OCI-LY7 (cell line): Measurements from ENCODE around the gene OSBPL3. TPM values are rescaled to one million over a fixed set of nuclear protein-coding genes. Genes with fewer than 3 reads are reported as not detected.
"Not testable (repeated sequence)": the region's sequence is repeated elsewhere in the genome, so short reads cannot be mapped to it uniquely, and the experiment has no call there.

Experiments used
- BruUV-seq: library from RNA; stranded (reverse); fragments of 400-500 nt; replicated peaks from 2 replicates; lab custom pipeline; 2021; lab: Mats Ljungman, UMichigan
- CTCF ChIA-PET: fragments of 300-600 bp; sonication (Branson Sonifier 250); formaldehyde crosslinking; loops from one replicate; lab custom pipeline; 2022; ENCODE audit warnings: antibody characterized with exemption; ENCODE audit not compliant: unreplicated experiment; lab: Charles Lee
- POLR2A ChIA-PET: fragments of 300-600 bp; sonication (Branson Sonifier 250); formaldehyde crosslinking; loops from one replicate; lab custom pipeline; 2022; ENCODE audit warnings: antibody characterized with exemption; lab: Charles Lee
- DNase-seq: peaks from one replicate; pipeline ENCODE4 v3.0.0-alpha.2; 2015; ENCODE audit warnings: low spot score
- H2AFZ ChIP-seq: fragments of 200-600 bp; sonication (generic), shearing (Covaris generic); 2 replicates; pipeline ENCODE4 v1.6.1; 2014; ENCODE audit warnings: mild to moderate bottlenecking, antibody characterized with exemption, low read length, moderate library complexity
- H3K27ac ChIP-seq: fragments of 200-600 bp; sonication (generic); 2 replicates; pipeline ENCODE4 v1.5.1; 2014; ENCODE audit warnings: mixed run types, low read depth, mild to moderate bottlenecking, moderate library complexity, low read length, inconsistent platforms; ENCODE audit not compliant: poor library complexity, severe bottlenecking
- H3K36me3 ChIP-seq: fragments of 200-600 bp; sonication (generic); 2 replicates; pipeline ENCODE4 v1.6.1; 2014; ENCODE audit warnings: mild to moderate bottlenecking, antibody characterized with exemption, low read length, moderate library complexity, mixed read lengths; ENCODE audit not compliant: insufficient read depth
- H3K4me1 ChIP-seq: fragments of 200-600 bp; sonication (generic); 2 replicates; pipeline ENCODE4 v1.5.1; 2014; ENCODE audit warnings: mild to moderate bottlenecking, low read length; ENCODE audit not compliant: insufficient read depth, poor library complexity, severe bottlenecking
- H3K4me2 ChIP-seq: fragments of 200-600 bp; sonication (generic); 2 replicates; pipeline ENCODE4 v1.6.1; 2014; ENCODE audit warnings: mild to moderate bottlenecking, low read length
- H3K4me3 ChIP-seq: fragments of 200-600 bp; sonication (generic); 2 replicates; pipeline ENCODE4 v1.5.1; 2014; ENCODE audit warnings: mild to moderate bottlenecking, low read depth, low read length; ENCODE audit not compliant: poor library complexity, severe bottlenecking
- H3K79me2 ChIP-seq: fragments of 200-600 bp; sonication (generic); 2 replicates; pipeline ENCODE4 v1.6.1; 2016; ENCODE audit warnings: low read depth, mild to moderate bottlenecking, low read length, moderate library complexity, mixed read lengths; ENCODE audit not compliant: insufficient read depth
- H3K9me2 ChIP-seq: fragments of 200-600 bp; sonication (generic); 2 replicates; pipeline ENCODE4 v1.6.1; 2016; ENCODE audit warnings: mild to moderate bottlenecking, low read length, mixed read lengths; ENCODE audit not compliant: insufficient read depth
- H3K9me3 ChIP-seq: fragments of 200-600 bp; sonication (generic); 2 replicates; pipeline ENCODE4 v1.6.1; 2014; ENCODE audit warnings: mild to moderate bottlenecking, mixed run types, low read length, mixed read lengths
- H4K20me1 ChIP-seq: fragments of 200-600 bp; sonication (generic); 2 replicates; pipeline ENCODE4 v1.6.1; 2014; ENCODE audit warnings: mild to moderate bottlenecking, antibody characterized with exemption, low read length, moderate library complexity, mixed read lengths; ENCODE audit not compliant: insufficient read depth
- CTCF ChIP-seq: fragments of 200-600 bp; sonication (generic); conservative IDR thresholded peaks from 2 replicates; pipeline ENCODE4 v1.5.1; 2014; ENCODE audit warnings: mild to moderate bottlenecking, antibody characterized with exemption, low read length, moderate library complexity, mixed read lengths
- EZH2phosphoT487 ChIP-seq: fragments of 200-600 bp; sonication (generic); IDR thresholded peaks from 2 replicates; pipeline ENCODE4 v1.6.1; 2018; ENCODE audit warnings: low read depth, borderline replicate concordance, mild to moderate bottlenecking, mixed run types, antibody characterized with exemption, low read length, moderate library complexity, mixed read lengths
- intact Hi-C: fragments of 100-400 bp; cut with micrococcal nuclease; formaldehyde crosslinking; loops from one replicate; pipeline ENCODE4 v1.10.0; 2022; ENCODE audit not compliant: unreplicated experiment
- total RNA-seq, 2 experiments: library from RNA; depleted of rRNA in 1 of 2; stranded (reverse); fragments of >200 nt in 1 of 2; shearing (Covaris generic) in 1 of 2; gene quantifications; 2 replicates each; pipeline ENCODE4 v1.2.3, GENCODE V29; 2014 to 2022

The OSBPL3 gene
- total RNA-seq, 2 experiments from 2014 or later, result 28.7 to 79.9 TPM

GRCh38 chr7:24798261-24798660 is 181.7 kb downstream of the OSBPL3 start:
- no TSS peak for BruUV-seq
- Histone ChIP-seq H3K9me3 (no peaks in the 10 kb centered on the region), H3K4me1 (peaks cover 16% of the 10 kb centered on the region), H3K27ac (no peak overlapping the region), H4K20me1 (no peaks in the 10 kb centered on the region), H2AFZ (no peak overlapping the region), H3K9me2 (no peaks in the 10 kb centered on the region), H3K4me2 (no peak overlapping the region), H3K36me3 (peaks cover 73% of the 10 kb centered on the region), H3K79me2 (no peaks in the 10 kb centered on the region), H3K4me3 (no peak overlapping the region)
- CTCF ChIA-PET, result no interaction called here
- intact Hi-C loops, result loop anchor here (10.0 kb wide), 1 partner anchor 223 kb away; the partner anchor contains the start of gene PALS2
- POLR2A ChIA-PET, result no interaction called here
- no peak for DNase-seq
- no peak for TF ChIP-seq CTCF
- no peak for TF ChIP-seq EZH2phosphoT487

DNA sequence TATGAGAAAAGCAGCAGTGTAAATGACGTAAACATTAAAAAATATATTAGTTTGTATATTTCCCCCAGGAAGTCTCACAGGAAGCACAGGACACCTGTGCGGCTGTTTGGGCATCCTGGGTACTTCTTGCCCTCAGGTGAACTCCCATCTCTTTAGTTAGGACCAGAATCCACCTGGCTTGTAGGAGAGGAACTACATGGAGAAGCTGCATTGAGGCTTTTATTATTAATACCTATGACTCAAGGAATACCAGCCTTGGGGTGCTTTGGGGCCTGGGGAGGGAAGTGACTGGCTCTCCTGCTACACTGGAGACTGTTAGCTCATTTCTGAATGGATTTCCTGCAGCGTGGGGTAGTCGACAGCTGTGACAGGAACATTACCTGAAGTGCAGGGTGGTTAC is 182.7 kb downstream of the OSBPL3 start:
- H4K20me1 ChIP-seq, result no peaks in the 10 kb centered on the region
- no peaks in the 10 kb centered on the region for H3K9me3 ChIP-seq
- intact Hi-C loops, result loop anchor here (10.0 kb wide), 1 partner anchor 222 kb away; the partner anchor contains the start of gene PALS2
- H3K9me2 ChIP-seq, result no peaks in the 10 kb centered on the region
- no peak overlapping the region for H3K4me2 ChIP-seq
- no peak overlapping the region for H3K27ac ChIP-seq
- no peak for DNase-seq
- CTCF ChIA-PET, result no interaction called here
- H2AFZ ChIP-seq, result no peak overlapping the region
- POLR2A ChIA-PET, result interaction anchor here (1.5 kb wide), 1 partner anchor 22 kb away, joined by 4 read pairs; no protein-coding TSS in a partner anchor
- no peak for TF ChIP-seq EZH2phosphoT487
- TF ChIP-seq CTCF, result no peak
- BruUV-seq, result no TSS peak
- peaks cover 63% of the 10 kb centered on the region for H3K36me3 ChIP-seq
- no peak overlapping the region for H3K4me3 ChIP-seq
- H3K4me1 ChIP-seq, result peaks cover 19% of the 10 kb centered on the region
- H3K79me2 ChIP-seq, result no peaks in the 10 kb centered on the region

- Histone ChIP-seq H3K27ac (no peak overlapping the region), H3K4me2 (no peak overlapping the region), H3K79me2 (no peaks in the 10 kb centered on the region), H3K9me2 (no peaks in the 10 kb centered on the region), H2AFZ (no peak overlapping the region), H3K36me3 (peaks cover 44% of the 10 kb centered on the region), H3K4me1 (peaks cover 19% of the 10 kb centered on the region), H3K9me3 (no peaks in the 10 kb centered on the region), H4K20me1 (no peaks in the 10 kb centered on the region), H3K4me3 (no peak overlapping the region)
- ChIA-PET POLR2A (no interaction called here), CTCF (no interaction called here)
- intact Hi-C loops, result loop anchor here (10.0 kb wide), 1 partner anchor 221 kb away; the partner anchor contains the start of gene PALS2
- DNase-seq, result no peak
- TF ChIP-seq EZH2phosphoT487 (no peak), CTCF (no peak)
- no TSS peak for BruUV-seq
Observed at GRCh38 chr7:24795407-24795767, 184.6 kb downstream of the OSBPL3 start.

DNA sequence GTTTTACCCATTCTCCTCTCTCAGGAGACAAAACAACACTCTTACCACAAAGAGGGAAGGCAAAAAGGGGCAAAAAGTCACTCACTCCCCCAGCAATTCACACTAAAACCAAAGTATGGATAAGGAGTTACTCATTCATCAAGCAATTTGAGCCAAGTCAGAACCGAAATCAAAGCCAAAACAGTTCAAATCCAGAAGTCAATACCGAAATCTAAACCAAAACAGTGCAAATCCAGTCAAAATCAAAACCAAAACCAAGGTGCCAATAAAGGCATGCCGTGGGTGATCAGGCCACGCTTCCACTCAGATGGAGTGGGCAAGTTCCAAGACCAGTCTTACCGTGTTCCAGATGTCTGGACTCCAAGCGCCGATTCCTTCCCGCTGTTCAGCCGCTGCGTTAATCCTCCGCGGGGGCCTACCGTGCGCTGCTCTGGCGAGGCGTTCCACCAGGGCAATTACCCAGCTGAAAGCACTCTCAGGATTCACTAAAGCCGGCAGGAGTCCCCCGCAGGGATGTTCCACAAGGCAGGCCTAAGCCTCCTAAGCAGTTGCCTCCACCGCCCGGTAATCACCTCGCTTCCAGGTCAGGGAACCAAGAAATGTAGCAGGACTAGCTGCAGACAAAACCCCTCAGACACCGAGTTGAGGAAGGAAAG is 185.1 kb downstream of the OSBPL3 start:
- BruUV-seq, H2AFZ ChIP-seq, H4K20me1 ChIP-seq, H3K9me3 ChIP-seq, CTCF ChIA-PET, H3K9me2 ChIP-seq, H3K27ac ChIP-seq, H3K4me3 ChIP-seq, H3K79me2 ChIP-seq, DNase-seq: not testable (repeated sequence)
- POLR2A ChIA-PET, result interaction anchor here (0.8 kb wide), 1 partner anchor 12 kb away, joined by 4 read pairs; no protein-coding TSS in a partner anchor
- H3K4me2 ChIP-seq, result peak overlapping the region; percentile 52; the same call in 1 of the 2 replicates
- peaks cover 39% of the 10 kb centered on the region for H3K36me3 ChIP-seq
- H3K4me1 ChIP-seq, result peaks cover 19% of the 10 kb centered on the region
- intact Hi-C loops, result loop anchor here (5.0 to 10.0 kb wide), 2 partner anchors 78 to 220 kb away; partner anchors contain the start of gene PALS2
